ENCODE results near the gene NETO1.

Gene NETO1

GRCh38 chr18:72898870-72899269, 31.1 kb upstream of the NETO1 start:
- Histone ChIP-seq H3K27me3 (replicated peaks; ENCODE audit: control insufficient read depth, insufficient read depth, low read length) (no peaks in the 10 kb centered on the region), H3K36me3 (ENCODE audit: control insufficient read depth, insufficient read depth, low read length) (no peaks in the 10 kb centered on the region), H3K4me3 (replicated peaks; ENCODE audit: low read depth, low read length) (no peak overlapping the region)
- TF ChIP-seq CTCF (IDR thresholded peaks at IDR 0.05; ENCODE audit: insufficient read depth, low read length, poor library complexity, severe bottlenecking) = no peak
- DNase-seq (ENCODE audit: extremely low read depth, insufficient read length) = no peak

- TF ChIP-seq CTCF (IDR thresholded peaks at IDR 0.05; ENCODE audit: insufficient read depth, low read length, poor library complexity, severe bottlenecking) = no peak
- DNase-seq (ENCODE audit: extremely low read depth, insufficient read length) = no peak
- H3K4me3 ChIP-seq (replicated peaks; ENCODE audit: low read depth, low read length) = no peak overlapping the region
- no peaks in the 10 kb centered on the region for H3K36me3 ChIP-seq (ENCODE audit: control insufficient read depth, insufficient read depth, low read length)
- no peaks in the 10 kb centered on the region for H3K27me3 ChIP-seq (replicated peaks; ENCODE audit: control insufficient read depth, insufficient read depth, low read length)
Measured at GRCh38 chr18:72895548-72895947, 27.8 kb upstream of the NETO1 start.

GRCh38 chr18:72878561-72878960, 10.8 kb upstream of the NETO1 start:
- no peak for DNase-seq (ENCODE audit: extremely low read depth, insufficient read length)
- no peaks in the 10 kb centered on the region for H3K36me3 ChIP-seq (ENCODE audit: control insufficient read depth, insufficient read depth, low read length)
- no peaks in the 10 kb centered on the region for H3K27me3 ChIP-seq (replicated peaks; ENCODE audit: control insufficient read depth, insufficient read depth, low read length)
- H3K4me3 ChIP-seq (replicated peaks; ENCODE audit: low read depth, low read length) = no peak overlapping the region
- TF ChIP-seq CTCF (IDR thresholded peaks at IDR 0.05; ENCODE audit: insufficient read depth, low read length, poor library complexity, severe bottlenecking) = no peak

- TF ChIP-seq CTCF (IDR thresholded peaks at IDR 0.05; ENCODE audit: insufficient read depth, low read length, poor library complexity, severe bottlenecking) = no peak
- no peaks in the 10 kb centered on the region for H3K27me3 ChIP-seq (replicated peaks; ENCODE audit: control insufficient read depth, insufficient read depth, low read length)
- no peak for DNase-seq (ENCODE audit: extremely low read depth, insufficient read length)
- no peak overlapping the region for H3K4me3 ChIP-seq (replicated peaks; ENCODE audit: low read depth, low read length)
- H3K36me3 ChIP-seq (ENCODE audit: control insufficient read depth, insufficient read depth, low read length) = no peaks in the 10 kb centered on the region
Measured at GRCh38 chr18:72878143-72878542, 10.4 kb upstream of the NETO1 start.

GRCh38 chr18:72871091-72871490, 3.3 kb upstream of the NETO1 start:
- no peak overlapping the region for H3K4me3 ChIP-seq (replicated peaks; ENCODE audit: low read depth, low read length)
- H3K27me3 ChIP-seq (replicated peaks; ENCODE audit: control insufficient read depth, insufficient read depth, low read length) = no peaks in the 10 kb centered on the region
- DNase-seq (ENCODE audit: extremely low read depth, insufficient read length) = no peak
- TF ChIP-seq CTCF (IDR thresholded peaks at IDR 0.05; ENCODE audit: insufficient read depth, low read length, poor library complexity, severe bottlenecking) = no peak
- no peaks in the 10 kb centered on the region for H3K36me3 ChIP-seq (ENCODE audit: control insufficient read depth, insufficient read depth, low read length)

Data from GM06990 (cell line).